ENCODE measurements around the gene RARB.

RARB gene

DNA sequence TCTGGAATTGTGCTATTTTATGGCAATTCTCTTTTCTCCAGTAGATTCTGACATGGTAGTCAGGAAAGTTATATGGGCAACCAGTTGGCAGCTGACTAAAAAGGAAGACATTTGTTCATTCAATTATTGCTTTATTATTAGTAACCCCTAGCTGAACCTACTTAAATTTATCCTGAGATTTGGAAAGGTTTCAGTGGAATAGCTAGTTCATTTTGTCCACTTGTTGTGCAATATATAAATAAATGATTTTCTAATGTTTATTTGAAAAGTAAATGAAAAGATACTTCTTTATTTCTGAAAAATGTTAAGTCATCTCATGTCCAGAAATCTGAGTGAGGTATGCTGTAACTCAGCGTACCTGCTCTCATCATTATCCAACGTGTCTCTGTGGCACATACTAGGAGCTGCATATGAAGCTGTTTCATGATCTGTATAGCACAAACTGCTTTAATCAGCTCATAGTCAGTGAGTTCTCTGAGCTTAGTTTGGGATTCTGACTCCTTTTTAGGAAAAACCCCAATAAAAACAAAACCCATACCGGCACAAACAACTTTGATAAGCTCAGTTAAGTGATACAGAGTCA lies 35.9 kb downstream of the RARB start:
- Mint-ChIP-seq H3K9me3 (no peaks in the 10 kb centered on the region), H3K27ac (no peak overlapping the region), H3K36me3 (ENCODE audit: low read depth) (no peaks in the 10 kb centered on the region), H3K4me3 (no peak overlapping the region), H3K4me1 (ENCODE audit: low read depth) (no peaks in the 10 kb centered on the region), H3K27me3 (no peaks in the 10 kb centered on the region)
- DNase-seq, result no peak

DNA sequence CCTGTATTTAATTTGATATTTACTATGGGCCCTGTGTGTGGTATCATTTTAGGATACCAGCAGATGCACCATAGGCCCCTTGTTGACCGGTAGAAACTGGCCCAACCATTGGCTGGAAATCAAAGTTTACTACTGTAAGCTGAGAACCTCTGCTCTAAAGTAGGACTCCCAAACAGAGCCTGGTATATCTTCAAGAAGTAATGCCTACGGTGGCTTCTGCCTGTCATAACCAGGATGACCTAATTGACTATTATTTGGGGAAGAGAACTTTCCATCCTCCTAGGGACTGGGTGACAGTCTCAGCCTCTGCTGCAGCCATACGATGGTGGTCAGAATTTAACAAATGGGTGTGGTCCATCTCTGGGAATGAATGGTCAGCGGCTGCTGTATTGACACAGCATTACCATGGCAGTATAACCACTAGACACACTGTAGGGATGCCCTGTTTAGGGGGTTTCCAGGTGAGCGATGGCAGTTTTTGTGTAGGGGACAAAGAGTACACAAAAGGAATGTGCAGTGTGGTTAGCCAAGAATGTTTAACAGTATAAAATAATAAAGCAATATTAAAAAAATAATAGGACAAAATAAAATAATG lies 37.3 kb downstream of the RARB start:
- H3K9me3 Mint-ChIP-seq, result no peaks in the 10 kb centered on the region
- no peak overlapping the region for H3K4me3 Mint-ChIP-seq
- no peaks in the 10 kb centered on the region for H3K4me1 Mint-ChIP-seq (ENCODE audit: low read depth)
- no peaks in the 10 kb centered on the region for H3K36me3 Mint-ChIP-seq (ENCODE audit: low read depth)
- DNase-seq, result no peak
- H3K27ac Mint-ChIP-seq, result no peak overlapping the region
- no peaks in the 10 kb centered on the region for H3K27me3 Mint-ChIP-seq

DNA sequence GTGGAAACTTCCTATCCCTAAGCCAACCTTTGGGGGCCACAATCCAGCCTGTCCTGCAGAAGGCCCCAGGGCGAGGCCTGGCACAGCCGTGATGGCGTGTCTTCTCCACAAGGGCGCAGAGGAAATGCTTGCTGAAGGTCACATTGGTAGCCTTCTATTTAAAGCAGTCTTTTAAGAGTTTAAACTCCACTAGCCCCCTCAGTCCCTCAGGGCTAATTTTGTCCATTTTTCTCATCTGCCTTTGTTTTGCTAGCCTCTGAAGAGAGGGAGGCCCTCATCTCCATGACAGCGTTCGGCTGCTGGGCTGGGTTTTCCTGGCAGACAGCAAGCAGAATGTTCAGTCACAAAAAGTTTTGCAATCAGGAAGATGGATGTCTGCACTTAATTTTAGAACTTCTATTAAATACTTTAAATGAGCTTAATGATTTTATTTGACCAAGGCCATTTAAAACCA lies 40.8 kb downstream of the RARB start:
- Mint-ChIP-seq H3K4me3 (no peak overlapping the region), H3K9me3 (no peaks in the 10 kb centered on the region), H3K27me3 (no peaks in the 10 kb centered on the region), H3K4me1 (ENCODE audit: low read depth) (peaks cover 8% of the 10 kb centered on the region), H3K27ac (no peak overlapping the region), H3K36me3 (ENCODE audit: low read depth) (no peaks in the 10 kb centered on the region)
- no peak for DNase-seq

DNA sequence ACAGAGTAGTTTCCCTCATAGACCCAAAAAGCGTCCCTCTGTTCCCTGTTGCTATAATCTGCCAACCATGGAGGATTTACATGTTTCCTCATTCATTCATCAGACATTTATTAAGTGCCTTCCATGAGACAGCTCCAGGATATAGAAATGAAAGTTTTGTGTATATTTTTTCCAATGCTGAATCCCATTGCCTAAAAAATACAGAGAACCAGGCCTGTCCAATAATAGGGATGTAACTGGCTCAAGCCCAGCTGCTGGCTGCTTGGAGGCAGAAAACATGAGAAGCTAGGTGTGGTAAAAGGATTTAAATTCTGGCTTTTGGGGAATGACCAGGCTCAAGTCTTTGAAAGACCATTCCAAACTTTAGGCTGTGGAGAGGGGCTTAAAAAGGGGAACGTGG lies 41.5 kb downstream of the RARB start:
- Mint-ChIP-seq H3K27ac (no peak overlapping the region), H3K9me3 (no peaks in the 10 kb centered on the region), H3K4me1 (ENCODE audit: low read depth) (peaks cover 8% of the 10 kb centered on the region), H3K36me3 (ENCODE audit: low read depth) (no peaks in the 10 kb centered on the region), H3K4me3 (no peak overlapping the region), H3K27me3 (no peaks in the 10 kb centered on the region)
- no peak for DNase-seq

DNA sequence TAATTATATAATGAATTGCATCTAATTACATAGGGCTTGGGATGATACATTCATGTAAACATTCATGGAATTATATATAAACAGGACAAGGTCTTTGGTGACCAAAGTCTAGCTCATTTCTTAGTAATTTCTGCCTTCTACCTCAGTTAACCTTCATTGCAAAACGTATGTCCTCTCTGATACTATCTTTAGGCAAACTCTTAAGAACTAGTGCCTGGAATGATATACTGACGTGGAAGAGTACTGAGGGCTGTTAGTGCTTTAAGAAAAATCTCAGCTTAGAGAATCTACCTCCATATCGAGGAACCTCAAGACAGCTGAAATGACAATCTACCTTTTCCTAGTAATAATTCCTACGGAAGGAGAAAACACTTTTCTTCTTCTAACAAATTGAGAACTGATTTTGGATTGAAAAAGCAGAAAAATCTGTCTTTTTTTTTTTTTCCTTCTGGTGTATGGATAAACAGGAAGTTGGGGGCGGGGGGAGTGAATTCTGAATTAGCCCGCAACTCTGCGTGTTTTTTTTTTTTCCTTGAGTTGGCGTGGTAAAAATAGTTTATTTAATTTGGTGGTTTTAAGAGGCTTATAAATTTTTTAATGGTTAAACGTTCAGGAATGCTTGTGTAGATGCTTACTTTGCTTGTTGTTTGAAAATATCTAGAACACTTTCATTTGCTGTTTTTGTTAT lies 43.2 kb downstream of the RARB start:
- DNase-seq, result no peak
- Mint-ChIP-seq H3K4me1 (ENCODE audit: low read depth) (peaks cover 8% of the 10 kb centered on the region), H3K27me3 (no peaks in the 10 kb centered on the region), H3K27ac (no peak overlapping the region), H3K36me3 (ENCODE audit: low read depth) (no peaks in the 10 kb centered on the region), H3K4me3 (no peak overlapping the region), H3K9me3 (no peaks in the 10 kb centered on the region)

DNA sequence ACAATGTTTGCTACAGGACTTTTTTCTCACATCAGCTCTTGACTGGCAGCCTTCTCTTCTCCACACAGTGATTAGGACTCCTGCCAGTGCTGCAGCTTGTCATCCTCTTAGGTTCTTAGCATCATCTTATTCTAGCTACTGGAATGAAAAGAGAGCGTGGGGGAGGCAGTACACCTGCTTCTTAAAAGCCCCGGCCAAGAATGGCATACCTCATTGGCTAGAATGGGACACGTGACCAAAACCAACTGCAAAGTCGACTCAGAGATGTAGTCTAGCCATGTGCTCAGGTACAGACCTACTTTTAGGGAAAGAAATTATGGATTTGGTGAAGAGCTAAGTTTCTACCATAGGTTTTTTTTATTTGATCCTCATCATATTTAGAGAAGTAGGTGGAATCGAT lies 44.1 kb downstream of the RARB start:
- Mint-ChIP-seq H3K4me3 (no peak overlapping the region), H3K36me3 (ENCODE audit: low read depth) (no peaks in the 10 kb centered on the region), H3K27ac (no peak overlapping the region), H3K9me3 (no peaks in the 10 kb centered on the region), H3K4me1 (ENCODE audit: low read depth) (peaks cover 8% of the 10 kb centered on the region), H3K27me3 (no peaks in the 10 kb centered on the region)
- DNase-seq, result no peak

DNA sequence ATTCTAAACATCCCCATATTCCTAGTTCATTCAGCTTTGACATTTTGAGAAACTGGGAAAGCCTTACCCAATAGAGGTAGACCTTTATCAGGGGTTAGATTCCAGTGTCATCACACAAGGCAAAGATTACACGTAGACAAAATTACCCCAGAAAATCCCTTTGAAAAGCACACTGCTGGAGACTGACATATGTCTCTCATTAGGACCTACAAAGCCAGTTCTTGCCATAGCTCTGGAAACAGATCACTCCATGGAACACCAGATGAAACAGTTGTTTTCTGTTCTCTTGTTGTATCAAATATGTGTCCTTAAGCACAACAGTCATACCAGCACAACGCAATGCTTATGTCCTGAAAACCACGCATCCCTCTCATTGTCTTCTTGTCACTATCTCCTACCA lies 44.7 kb downstream of the RARB start:
- Mint-ChIP-seq H3K27me3 (no peaks in the 10 kb centered on the region), H3K36me3 (ENCODE audit: low read depth) (no peaks in the 10 kb centered on the region), H3K4me1 (ENCODE audit: low read depth) (peaks cover 8% of the 10 kb centered on the region), H3K4me3 (no peak overlapping the region), H3K9me3 (no peaks in the 10 kb centered on the region), H3K27ac (no peak overlapping the region)
- DNase-seq, result no peak

DNA sequence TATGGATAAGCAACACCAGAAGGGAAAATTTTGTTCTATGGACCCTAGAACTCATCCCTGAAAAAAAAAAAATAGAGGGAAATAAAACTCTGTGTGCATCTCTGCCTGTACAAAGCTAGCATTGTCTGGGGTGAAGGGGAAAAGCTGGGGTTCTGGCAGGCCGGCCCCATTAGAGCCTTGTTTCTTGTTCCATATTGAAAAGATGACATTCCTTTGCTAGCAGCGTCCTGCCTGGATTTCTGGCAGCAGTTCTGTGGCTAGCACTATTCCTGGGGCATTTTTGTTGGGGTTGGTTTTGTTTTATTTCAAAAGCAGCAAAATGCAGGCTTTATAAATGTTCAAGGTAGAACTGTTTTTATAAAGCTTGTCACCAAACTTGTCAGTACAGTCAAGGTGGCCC lies 45.2 kb downstream of the RARB start:
- H3K27me3 Mint-ChIP-seq, result no peaks in the 10 kb centered on the region
- H3K27ac Mint-ChIP-seq, result no peak overlapping the region
- H3K4me1 Mint-ChIP-seq (ENCODE audit: low read depth), result peaks cover 8% of the 10 kb centered on the region
- DNase-seq, result no peak
- no peaks in the 10 kb centered on the region for H3K36me3 Mint-ChIP-seq (ENCODE audit: low read depth)
- no peak overlapping the region for H3K4me3 Mint-ChIP-seq
- H3K9me3 Mint-ChIP-seq, result no peaks in the 10 kb centered on the region

DNA sequence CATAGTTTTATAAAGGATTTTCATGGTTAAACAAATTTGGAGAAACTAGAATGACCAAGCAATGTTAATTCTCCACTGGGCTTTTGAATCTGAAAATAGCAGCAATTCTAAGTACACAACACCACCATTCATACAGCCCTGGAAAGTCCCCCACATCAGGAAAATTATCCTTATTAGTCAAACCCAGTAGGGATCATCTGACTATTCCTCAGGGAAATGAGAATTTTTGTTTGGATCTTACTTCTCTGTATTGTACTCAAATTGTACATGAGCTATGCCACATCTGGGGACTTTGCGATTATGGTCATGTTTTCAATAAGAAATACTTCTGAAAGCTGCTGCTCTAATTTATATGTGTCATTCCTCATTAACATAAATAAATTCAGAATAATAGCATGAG lies 46.0 kb downstream of the RARB start:
- no peak for DNase-seq
- H3K27me3 Mint-ChIP-seq, result no peaks in the 10 kb centered on the region
- no peaks in the 10 kb centered on the region for H3K9me3 Mint-ChIP-seq
- H3K27ac Mint-ChIP-seq, result no peak overlapping the region
- peaks cover 8% of the 10 kb centered on the region for H3K4me1 Mint-ChIP-seq (ENCODE audit: low read depth)
- H3K36me3 Mint-ChIP-seq (ENCODE audit: low read depth), result no peaks in the 10 kb centered on the region
- no peak overlapping the region for H3K4me3 Mint-ChIP-seq

DNA sequence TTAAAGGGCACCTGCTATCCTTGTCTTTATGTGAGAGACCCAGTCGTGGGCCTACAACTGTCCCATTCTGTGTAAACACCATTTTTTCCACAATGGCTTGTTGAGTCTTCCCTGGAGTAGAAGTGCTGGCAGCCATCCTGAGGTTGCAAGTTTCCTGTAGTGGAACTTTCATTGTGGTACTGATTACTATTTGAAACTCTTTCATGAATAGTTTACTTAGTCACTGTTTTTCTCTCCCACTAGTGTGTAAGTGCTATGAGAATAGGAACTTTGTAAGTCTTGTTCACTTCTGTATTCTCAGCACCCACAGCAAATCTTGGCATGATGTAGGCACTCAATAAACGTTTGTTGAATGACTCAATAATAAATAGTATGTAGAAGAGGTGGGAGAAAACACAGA lies 48.6 kb downstream of the RARB start:
- Mint-ChIP-seq H3K36me3 (ENCODE audit: low read depth) (no peaks in the 10 kb centered on the region), H3K4me1 (ENCODE audit: low read depth) (peaks cover 3% of the 10 kb centered on the region), H3K27ac (no peak overlapping the region), H3K9me3 (no peaks in the 10 kb centered on the region), H3K4me3 (no peak overlapping the region), H3K27me3 (no peaks in the 10 kb centered on the region)
- no peak for DNase-seq

DNA sequence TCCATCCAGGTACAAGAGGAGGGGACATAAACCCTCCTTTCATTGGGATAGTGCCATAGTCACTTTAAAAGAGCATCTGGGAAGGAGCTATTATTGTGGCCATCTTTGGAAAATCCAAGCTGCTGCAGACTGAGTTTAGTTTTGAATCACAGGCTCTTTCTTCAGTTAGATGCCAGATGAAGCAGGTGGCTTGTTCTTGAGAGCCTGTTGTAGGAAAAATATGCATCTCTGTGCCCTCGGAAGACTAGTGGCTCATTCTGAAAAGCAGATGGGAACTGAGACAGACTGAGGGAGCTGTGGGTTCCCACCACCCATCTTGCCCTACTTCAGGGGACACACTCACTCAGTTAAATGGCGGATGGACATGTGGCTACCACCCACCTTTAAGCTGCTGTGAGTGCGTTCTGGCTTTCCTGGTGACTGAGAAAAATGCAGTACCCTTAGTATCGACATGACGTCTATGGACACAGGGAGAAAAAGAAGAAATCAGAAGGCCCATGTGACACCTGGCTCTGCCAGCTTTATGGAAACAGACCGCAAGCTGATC lies 50.2 kb downstream of the RARB start:
- Mint-ChIP-seq H3K27ac (no peak overlapping the region), H3K4me3 (no peak overlapping the region), H3K4me1 (ENCODE audit: low read depth) (no peaks in the 10 kb centered on the region), H3K9me3 (no peaks in the 10 kb centered on the region), H3K27me3 (no peaks in the 10 kb centered on the region), H3K36me3 (ENCODE audit: low read depth) (no peaks in the 10 kb centered on the region)
- DNase-seq, result no peak

DNA sequence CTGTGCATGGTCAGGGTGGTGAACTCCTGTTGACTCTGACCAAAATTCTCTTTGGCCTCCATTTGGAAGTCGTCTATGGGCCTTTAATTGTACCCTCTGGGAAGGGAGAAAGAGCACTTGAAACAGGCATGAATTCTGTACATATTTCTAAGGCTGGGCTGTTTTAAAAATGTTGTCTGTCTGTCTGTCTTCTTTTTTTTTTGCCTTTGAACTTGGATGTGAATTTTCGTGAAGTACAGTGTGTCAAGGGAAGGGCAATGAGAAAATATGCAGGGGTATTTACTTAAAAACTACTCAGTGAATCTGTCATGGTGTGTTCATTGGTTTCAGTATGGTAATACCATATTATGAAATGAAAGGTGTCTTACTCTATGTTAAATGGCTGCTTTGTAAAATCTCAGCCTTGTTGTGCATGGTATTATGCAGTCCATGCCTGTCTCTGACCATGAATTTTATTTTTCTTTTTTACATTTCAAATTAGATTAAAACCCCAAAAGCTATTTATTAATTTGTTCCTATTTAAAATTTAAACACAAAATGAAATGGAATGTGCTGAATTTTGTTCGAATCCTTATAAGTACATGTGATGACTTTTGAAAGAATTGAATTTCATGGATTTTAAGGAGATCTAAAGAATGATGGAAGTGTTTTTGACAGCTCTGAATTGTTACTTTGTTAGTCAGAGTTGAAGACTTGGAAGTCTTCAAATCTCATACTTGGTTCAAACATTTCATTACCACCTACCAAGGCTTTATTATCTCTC lies 51.1 kb downstream of the RARB start:
- DNase-seq, result no peak
- no peaks in the 10 kb centered on the region for H3K4me1 Mint-ChIP-seq (ENCODE audit: low read depth)
- H3K36me3 Mint-ChIP-seq (ENCODE audit: low read depth), result no peaks in the 10 kb centered on the region
- H3K27ac Mint-ChIP-seq, result no peak overlapping the region
- H3K27me3 Mint-ChIP-seq, result no peaks in the 10 kb centered on the region
- no peak overlapping the region for H3K4me3 Mint-ChIP-seq
- H3K9me3 Mint-ChIP-seq, result no peaks in the 10 kb centered on the region

DNA sequence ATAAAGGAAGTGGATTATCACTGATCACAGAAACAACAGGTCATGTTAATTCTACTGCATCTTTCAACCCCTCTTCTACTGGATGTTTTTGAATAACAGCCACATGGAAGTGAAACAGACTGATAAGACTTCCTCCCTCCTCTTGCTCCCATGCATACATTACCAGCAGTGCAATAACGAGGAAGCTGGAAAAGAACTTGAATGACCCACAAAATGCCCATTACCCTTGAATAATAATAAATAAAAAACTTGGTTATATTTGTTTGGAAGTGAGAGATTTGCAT lies 51.6 kb downstream of the RARB start:
- H3K27ac Mint-ChIP-seq, result no peak overlapping the region
- DNase-seq, result no peak
- H3K4me1 Mint-ChIP-seq (ENCODE audit: low read depth), result no peaks in the 10 kb centered on the region
- no peaks in the 10 kb centered on the region for H3K36me3 Mint-ChIP-seq (ENCODE audit: low read depth)
- no peaks in the 10 kb centered on the region for H3K9me3 Mint-ChIP-seq
- H3K4me3 Mint-ChIP-seq, result no peak overlapping the region
- no peaks in the 10 kb centered on the region for H3K27me3 Mint-ChIP-seq

DNA sequence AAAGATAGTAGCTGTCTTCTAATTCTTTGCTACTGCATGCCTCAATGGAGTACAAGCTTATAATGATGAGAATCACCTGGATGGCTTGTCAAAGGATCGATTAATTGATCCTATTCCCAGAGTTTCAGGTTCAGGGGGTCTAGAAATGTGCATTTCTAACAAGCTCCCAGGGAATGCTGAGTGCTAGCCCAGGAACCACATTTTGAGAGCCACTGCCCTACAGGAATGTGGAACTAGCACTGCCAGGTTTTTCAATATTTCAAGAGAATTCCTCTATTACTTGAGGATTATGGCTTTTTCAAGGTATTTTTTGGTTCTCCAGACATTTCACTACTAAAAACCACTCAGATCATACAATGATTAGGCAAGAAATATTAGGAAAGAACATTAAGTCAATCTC lies 52.7 kb downstream of the RARB start:
- no peaks in the 10 kb centered on the region for H3K9me3 Mint-ChIP-seq
- no peaks in the 10 kb centered on the region for H3K36me3 Mint-ChIP-seq (ENCODE audit: low read depth)
- H3K4me3 Mint-ChIP-seq, result no peak overlapping the region
- no peak for DNase-seq
- H3K27ac Mint-ChIP-seq, result no peak overlapping the region
- H3K27me3 Mint-ChIP-seq, result no peaks in the 10 kb centered on the region
- no peaks in the 10 kb centered on the region for H3K4me1 Mint-ChIP-seq (ENCODE audit: low read depth)

DNA sequence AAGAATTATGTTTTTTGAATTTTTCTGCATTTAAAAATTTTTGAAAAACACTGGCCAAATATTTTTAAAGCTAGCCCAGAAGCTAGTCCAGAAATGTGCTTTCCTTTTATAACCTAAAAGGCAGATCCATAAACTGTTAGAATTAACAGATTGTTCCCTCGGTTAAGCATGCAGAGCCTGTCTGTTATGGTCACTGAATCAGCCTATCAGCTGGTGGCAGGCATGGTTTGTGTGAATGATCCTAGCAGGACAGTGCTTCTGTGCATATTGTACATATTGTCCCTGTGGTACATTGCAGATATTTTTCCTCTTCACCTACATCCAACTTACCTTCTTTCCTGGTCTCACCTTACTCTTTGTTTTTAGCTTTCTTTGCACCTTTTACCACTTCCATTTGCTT lies 53.3 kb downstream of the RARB start:
- Mint-ChIP-seq H3K27ac (no peak overlapping the region), H3K9me3 (no peaks in the 10 kb centered on the region), H3K4me1 (ENCODE audit: low read depth) (no peaks in the 10 kb centered on the region), H3K27me3 (no peaks in the 10 kb centered on the region), H3K4me3 (no peak overlapping the region), H3K36me3 (ENCODE audit: low read depth) (no peaks in the 10 kb centered on the region)
- DNase-seq, result no peak
